Activated CD8-positive, alpha-beta memory T cell treated with anti-CD3 and anti-CD28 coated beads for 36 hours (primary cell): ENCODE data around the gene NAGS. TPM values are rescaled to one million over a fixed set of nuclear protein-coding genes. Genes with fewer than 3 reads are reported as not detected.

ENCODE experiments used
- total RNA-seq, 2 experiments: library from RNA; stranded (reverse); gene quantifications; one replicate each; pipeline ENCODE4 v1.2.3, GENCODE V29; 2021

Gene NAGS
- total RNA-seq, 2 experiments from 2014 or later, result 0.63 to 1.1 TPM

Other genes starting within 250 kb of the NAGS start
- gene SOST, start 245.8 kb upstream of the NAGS start, total RNA-seq, result not detected
- 10 to 100 TPM; 19.6 to 20.3 TPM for gene DUSP3, start 225.6 kb upstream of the NAGS start, total RNA-seq
- gene CFAP97D1, start 224.2 kb upstream of the NAGS start, total RNA-seq, result not detected
- under 1 TPM; 0.40 to 0.78 TPM for gene MPP3, start 171.5 kb upstream of the NAGS start, total RNA-seq
- not detected for gene CD300LG, start 157.4 kb upstream of the NAGS start, total RNA-seq
- gene MPP2, start 97.1 kb upstream of the NAGS start, total RNA-seq, result 1 to 10 TPM; 1.6 to 1.7 TPM
- not detected for gene PPY, start 62.1 kb upstream of the NAGS start, total RNA-seq
- not detected for gene PYY, start 50.7 kb upstream of the NAGS start, total RNA-seq
- 10 to 100 TPM; 29.5 to 31.0 TPM for gene TMEM101, start 10.3 kb downstream of the NAGS start, total RNA-seq
- 10 to 100 TPM; 91.3 to 95.4 TPM for gene LSM12, start 62.0 kb downstream of the NAGS start, total RNA-seq
- 10 to 100 TPM; 36.5 to 37.8 TPM for gene G6PC3, start 66.1 kb downstream of the NAGS start, total RNA-seq
- gene HDAC5, start 119.0 kb downstream of the NAGS start, total RNA-seq, result 10 to 100 TPM; 18.9 to 20.7 TPM
- 10 to 100 TPM; 16.7 to 17.5 TPM for gene HROB, start 137.3 kb downstream of the NAGS start, total RNA-seq
- gene ASB16, start 166.1 kb downstream of the NAGS start, total RNA-seq, result under 1 TPM; 0.15 to 0.23 TPM
- 10 to 100 TPM; 17.6 to 17.8 TPM for gene TMUB2, start 182.3 kb downstream of the NAGS start, total RNA-seq
- gene ATXN7L3, start 195.3 kb downstream of the NAGS start, total RNA-seq, result 100 to 1,000 TPM; 102 to 104 TPM
- gene UBTF, start 215.1 kb downstream of the NAGS start, total RNA-seq, result 100 to 1,000 TPM; 170 to 175 TPM